Fibroblast of gingiva (primary cell): Measurements from ENCODE around the gene POU3F3.

Experiments
- DNase-seq: peaks from one replicate; pipeline ENCODE4 v3.0.0-alpha.2; 2011; ENCODE audit warnings: low read depth

The POU3F3 gene

GRCh38 chr2:104853534-104854497 lies at the start of gene POU3F3:
TSS of gene POU3F3 (plus strand) at chr2:104854115. CDS start at chr2:104855511, 1,396 bp downstream.
- DNase-seq: peak; percentile 99

DNA sequence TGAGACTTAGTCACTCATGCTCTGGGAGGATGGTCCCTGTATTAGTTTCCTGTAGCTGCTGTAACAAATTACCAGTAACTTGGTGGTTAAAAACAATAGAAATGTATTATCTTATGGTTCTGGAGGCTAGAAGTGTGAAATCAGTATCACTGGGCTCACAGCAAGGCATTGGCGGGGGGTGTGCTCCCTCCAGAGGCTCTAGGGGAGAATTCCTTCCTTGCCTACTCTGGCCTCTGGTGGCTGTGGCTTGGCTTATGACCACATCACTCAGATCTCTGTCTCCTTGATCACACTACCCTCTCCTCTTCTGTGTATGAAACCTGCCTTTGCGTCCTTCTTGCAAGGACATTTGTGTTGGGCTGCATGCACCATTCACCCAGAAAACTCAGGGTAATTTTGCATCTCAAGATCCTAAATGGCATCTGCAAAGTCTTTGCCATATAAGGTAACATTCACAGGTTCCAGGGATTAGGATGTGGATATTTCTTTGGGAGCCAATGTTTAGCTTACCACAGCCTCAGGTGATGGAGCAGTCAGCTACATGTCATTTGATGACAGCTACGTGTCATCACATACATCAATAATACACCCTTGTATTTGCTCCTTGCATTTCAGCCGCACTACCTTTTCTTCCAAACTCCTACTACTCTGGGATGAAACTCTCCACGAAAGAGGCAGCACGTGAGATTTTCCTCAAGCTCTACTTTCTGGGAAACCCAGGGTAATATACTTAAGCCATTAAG lies 49.6 kb upstream of the POU3F3 start:
- DNase-seq: peak; percentile 6

DNA sequence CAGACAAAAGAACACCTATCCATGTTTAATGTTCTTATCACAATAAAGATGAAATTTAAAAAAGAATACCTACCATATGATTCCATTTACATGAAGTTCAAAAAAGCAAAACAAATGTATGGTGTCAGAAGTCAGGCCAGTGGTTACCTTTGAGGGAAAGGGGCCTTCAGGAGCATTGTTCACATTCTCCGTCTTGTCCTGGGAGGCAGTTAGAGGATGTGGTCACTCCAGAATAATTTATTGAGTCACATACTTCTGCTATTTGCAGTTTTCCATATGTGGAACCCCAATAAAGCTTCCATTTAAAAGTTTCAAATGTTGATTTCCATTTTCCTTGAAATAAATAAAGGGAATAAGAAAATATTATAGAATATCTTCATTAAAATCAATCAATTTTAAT lies 41.6 kb upstream of the POU3F3 start:
- DNase-seq: no peak

DNA sequence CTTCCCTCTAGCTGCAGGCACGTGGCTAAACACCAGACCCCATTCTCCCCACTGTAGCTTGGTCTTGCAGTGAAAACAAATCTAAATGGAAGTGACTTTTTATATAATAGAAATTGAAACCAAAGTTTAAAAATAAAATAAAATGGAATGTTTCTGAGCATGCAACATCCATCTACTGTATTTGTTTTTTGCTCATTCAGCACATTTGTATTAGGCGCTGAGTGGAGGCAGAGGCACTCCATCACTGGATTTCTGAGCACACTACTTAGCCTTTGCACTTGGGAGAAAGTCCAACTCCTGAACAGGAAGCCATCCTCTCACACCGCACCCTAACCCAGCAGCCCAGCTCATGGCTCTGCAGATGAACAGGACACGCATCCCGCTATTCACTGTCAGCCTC lies 37.8 kb upstream of the POU3F3 start:
- no peak for DNase-seq

- no peak for DNase-seq
These were observed 35.7 kb upstream of the POU3F3 start for GRCh38 chr2:104818264-104818663.

DNA sequence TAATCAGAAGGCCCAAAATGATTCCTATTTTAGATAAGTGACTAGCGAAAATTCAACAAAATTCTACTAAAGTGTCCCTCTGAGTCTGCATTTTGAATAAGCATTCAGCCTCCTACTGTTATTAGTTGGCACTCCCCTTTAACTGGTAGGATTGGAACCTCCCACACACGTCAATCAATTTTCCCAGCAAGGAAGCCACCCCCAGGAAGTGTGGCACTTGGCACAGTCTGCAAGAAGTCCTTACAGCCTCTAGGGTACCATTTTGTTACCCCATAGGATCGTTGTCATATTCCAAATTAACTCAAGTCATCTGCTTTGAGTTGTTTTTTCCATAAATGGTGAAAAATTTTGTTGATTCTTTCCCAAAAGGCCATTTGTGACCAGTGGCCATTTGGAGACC lies 33.8 kb upstream of the POU3F3 start:
- no peak for DNase-seq

DNA sequence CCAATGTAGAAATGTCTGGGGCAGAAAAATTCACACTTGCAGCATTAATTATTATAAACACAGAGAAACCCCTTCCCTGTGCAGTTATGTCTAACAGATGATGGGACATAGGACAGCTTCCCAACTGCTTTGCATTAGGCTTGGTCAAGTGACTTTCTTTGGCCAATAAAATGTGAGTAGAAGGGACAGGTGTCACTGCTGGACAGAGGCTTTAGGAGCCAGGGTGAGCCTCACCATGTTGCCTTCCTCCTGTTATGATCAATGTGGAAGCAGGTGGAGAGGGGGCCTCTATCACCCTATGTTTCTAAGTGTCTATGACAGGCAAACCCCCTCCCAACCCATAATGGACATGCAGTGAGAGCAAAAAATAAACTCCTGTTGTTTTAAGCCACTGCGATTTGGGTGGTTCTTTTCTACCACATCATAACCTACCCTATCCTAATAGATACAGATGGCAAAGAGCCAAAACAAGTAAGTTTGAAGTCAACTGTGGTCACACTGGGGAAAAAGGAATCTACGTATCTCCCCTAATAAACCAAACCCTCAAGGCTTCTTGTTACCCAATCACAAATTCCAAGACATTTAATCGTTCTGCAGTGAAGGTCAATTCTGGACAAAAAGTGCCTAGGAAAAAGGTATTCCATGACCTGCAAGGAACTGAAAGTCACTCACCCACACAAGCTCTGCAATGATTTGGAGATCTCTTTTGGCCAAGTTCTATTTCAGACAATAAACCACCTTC lies 28.6 kb upstream of the POU3F3 start:
- peak; percentile 66 for DNase-seq

GRCh38 chr2:104826016-104826415 lies 27.9 kb upstream of the POU3F3 start:
- DNase-seq: peak; percentile 55

DNA sequence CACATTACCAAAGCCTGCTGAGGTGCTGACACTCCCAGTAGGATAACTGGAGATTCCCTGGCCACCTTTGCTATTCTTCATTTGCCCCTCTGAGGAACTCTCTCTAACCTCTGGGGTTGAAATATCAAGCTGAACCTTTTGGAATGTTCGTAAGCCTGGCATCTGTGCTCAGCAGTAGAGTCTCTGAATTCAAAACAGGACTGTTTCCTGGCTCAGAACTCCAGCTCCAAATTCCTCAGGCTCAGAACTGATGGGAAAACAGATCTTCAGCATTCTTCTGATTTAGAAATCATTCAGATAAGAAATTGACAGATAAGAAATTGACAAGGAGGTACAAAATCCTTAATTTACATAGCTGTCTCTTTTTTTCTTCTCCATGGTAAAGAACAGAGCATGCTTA lies 22.2 kb upstream of the POU3F3 start:
- DNase-seq: no peak

DNA sequence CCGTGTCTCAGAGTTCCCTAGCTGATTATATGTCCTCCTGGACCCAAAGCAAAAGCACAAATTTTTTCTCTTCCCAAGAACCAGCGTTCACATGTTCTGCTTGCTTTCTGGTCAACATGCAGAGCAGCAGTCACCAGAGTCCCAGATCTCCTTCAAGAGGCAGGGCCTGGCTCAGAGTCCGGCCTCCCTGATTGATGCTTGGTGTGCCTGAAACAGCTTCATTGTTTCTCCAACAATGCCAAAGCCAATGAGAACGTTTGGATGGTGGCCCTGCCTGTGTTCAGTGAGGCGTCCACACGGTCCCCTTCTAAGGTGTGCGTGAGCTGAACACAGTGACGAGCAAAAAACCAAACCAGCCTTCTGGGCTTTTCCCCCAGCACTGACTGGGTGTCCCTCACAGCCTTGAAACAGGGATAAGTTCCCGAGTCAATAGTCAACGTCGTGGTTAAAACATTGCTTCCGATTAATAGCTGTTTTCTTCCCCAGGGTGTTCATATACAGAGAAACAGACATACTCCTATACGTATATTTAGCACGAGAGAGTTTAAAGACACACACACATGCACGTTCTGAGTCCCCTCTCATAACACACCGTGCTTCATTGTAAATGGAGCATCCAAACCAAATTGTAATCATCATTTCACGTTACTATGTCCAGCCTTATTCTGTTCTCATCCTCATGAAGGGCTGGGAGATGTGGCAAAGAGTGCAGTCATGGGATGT lies 19.3 kb upstream of the POU3F3 start:
- no peak for DNase-seq

GRCh38 chr2:104836265-104836664 lies 17.6 kb upstream of the POU3F3 start:
- DNase-seq: no peak

- no peak for DNase-seq
These were observed 17.1 kb upstream of the POU3F3 start for GRCh38 chr2:104836841-104837240.

DNA sequence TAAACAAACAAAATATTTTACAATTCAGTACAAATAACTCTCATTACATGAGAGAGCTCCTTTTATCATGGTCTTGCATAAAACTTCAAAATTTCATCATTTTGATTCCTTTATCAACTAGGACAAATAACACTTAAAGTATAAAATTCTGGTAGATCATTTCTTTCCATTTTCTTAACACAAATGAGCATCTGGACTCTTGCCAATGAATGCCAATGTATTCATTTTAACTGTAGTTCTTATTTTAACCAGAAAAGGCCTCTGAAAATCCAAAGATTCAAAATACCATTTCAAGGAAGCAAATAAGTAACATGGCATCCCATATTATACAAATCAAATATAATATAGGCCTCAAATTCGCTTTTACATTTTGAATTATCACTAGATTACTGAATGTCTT lies 13.8 kb upstream of the POU3F3 start:
- DNase-seq: no peak

- no peak for DNase-seq
These were observed 12.9 kb upstream of the POU3F3 start for GRCh38 chr2:104840893-104841585.

GRCh38 chr2:104841744-104842143 lies 12.2 kb upstream of the POU3F3 start:
- DNase-seq: no peak

GRCh38 chr2:104844807-104845551 lies 8.9 kb upstream of the POU3F3 start:
- DNase-seq: no peak

DNA sequence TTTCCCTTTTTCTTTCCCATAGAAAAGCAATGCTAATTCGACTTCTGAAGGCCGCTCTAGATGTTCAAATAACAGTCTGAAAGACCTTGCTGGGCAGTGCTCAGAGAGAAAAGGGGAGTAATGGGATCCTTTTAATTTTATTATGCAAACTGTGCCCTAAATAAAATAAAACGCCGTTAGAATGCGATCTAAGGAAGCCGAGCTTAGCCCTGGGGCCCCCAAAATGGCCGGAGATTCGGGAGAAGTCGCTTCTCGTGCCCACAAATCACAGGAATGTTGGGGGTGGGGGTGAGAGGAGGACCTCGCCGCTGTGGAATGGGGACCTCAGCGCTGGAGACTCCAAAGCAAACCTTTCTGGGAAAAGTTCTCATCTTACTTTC lies 8.4 kb upstream of the POU3F3 start:
- DNase-seq: no peak

- DNase-seq: no peak
These were observed 7.7 kb upstream of the POU3F3 start for GRCh38 chr2:104845946-104846785.

- DNase-seq: no peak
These were observed 6.9 kb upstream of the POU3F3 start for GRCh38 chr2:104846786-104847585.
